Measurements from ENCODE around the gene TAGLN.

The TAGLN gene

DNA sequence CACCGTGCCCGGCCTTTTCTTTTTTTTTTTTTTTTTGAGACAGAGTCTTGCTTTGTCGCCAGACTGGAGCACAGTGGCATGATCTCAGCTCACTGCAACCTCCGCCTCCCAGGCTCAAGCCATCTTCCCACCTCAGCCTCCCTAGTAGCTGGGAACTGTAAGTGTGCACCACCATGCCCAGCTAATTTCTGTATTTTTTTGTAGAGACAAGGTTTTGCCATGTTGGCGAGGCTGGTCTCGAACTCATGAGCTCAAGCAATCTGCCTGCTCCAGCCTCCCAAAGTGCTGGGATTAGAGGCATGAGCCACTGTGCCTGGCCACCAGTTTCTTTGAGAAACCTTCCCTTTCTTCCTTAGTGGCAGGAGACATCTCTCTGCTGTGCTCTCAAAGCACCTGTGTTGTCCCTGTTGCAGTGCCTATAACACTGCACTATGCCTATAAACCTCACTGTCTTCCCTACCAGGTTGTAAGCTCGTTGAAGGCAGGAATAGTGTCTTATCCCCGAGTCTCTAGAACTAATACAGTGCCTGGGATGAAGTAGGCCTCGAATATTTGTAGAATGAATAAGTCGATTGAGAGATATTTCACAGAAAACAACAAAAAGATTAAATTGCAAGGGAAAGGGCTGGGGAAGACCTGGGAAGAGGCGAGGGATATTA is 13.7 kb downstream of the TAGLN start:
- TF ChIP-seq, protein P1, sequence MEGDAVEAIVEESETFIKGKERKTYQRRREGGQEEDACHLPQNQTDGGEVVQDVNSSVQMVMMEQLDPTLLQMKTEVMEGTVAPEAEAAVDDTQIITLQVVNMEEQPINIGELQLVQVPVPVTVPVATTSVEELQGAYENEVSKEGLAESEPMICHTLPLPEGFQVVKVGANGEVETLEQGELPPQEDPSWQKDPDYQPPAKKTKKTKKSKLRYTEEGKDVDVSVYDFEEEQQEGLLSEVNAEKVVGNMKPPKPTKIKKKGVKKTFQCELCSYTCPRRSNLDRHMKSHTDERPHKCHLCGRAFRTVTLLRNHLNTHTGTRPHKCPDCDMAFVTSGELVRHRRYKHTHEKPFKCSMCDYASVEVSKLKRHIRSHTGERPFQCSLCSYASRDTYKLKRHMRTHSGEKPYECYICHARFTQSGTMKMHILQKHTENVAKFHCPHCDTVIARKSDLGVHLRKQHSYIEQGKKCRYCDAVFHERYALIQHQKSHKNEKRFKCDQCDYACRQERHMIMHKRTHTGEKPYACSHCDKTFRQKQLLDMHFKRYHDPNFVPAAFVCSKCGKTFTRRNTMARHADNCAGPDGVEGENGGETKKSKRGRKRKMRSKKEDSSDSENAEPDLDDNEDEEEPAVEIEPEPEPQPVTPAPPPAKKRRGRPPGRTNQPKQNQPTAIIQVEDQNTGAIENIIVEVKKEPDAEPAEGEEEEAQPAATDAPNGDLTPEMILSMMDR (IDR thresholded peaks at IDR 0.05; ENCODE audit: low read depth, low read length): no peak
- DNase-seq (ENCODE audit: extremely low read depth, low read depth): no peak

DNA sequence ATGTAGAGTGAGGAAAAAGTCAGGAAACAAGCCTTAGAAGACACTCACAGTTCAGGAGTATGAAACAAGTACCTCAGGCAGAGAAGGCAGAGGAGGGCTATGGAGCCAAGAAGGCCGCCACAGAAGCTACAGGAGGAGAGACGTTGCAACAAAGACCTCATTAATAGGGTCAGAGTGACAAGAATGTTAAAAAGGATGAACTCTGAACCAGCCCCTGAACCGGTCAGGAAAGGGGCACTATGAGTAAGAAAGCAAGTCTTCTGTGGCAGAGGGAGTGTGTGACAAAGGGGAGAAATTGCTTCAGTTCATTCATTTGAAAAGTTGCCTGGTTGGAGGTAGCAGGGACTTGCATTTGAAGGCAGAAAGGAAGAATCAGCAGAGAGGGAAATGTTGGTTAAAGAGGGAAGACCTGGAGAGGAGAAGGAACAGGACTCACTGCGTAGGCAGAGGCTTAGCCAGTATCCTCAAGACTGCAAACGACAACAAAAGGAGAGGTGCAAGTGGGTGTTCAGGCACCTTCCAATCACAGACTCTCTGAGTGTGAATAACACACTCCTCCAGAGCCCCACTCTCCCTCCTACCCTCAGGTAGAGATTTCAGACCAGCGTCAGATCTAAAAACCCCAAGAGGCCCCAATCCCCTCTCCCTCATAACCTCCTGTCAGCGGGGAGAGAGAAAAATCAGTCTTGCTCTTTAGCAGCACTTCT is 15.4 kb downstream of the TAGLN start:
- TF ChIP-seq, protein P1 (IDR thresholded peaks at IDR 0.05; ENCODE audit: low read depth, low read length): no peak
- no peak for DNase-seq (ENCODE audit: extremely low read depth, low read depth)

DNA sequence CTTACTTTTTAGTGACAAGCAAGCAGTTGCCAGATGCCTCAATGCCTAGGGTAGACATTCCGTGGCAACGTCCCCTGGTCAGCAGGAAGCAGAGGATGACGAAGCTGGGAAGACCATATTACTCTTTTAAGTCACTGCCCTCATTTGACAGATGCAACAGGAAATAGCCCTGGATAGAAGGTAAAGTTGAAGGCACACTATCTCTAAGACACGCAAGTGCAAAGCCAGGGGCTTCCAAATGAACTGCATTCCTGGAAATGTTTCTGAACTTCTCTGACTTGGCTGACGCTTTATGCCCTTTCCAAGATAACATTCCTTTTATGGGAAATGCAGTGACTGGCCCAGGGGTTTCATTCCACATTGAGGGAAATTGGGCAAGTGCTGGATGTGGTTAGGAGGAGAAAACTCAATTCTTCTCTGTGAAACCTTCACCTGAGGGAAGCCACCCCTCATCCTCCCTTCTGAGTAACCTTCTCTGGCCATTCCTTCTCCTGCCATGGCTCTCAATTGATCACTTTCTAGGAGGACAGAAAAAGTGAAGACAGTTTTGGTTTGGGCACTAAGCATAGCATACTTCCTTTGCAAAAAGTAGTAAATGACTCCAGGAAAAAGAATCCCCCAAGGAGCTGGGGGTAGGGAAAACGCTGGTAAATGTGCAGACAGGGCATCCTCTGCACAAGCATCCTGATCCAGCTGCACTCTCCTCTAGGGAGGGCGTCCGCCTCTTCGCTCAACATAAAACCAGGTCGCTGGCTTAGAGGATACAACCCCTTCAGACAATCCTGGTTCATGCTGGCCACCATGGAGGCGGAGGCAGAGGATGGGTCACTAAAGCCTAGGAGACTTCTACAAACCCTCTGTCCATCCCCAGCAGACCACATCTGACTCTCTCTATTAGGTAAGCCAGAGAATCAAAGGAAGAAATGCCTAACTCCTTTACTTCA is 18.2 kb downstream of the TAGLN start:
- TF ChIP-seq, protein P1 (IDR thresholded peaks at IDR 0.05; ENCODE audit: low read depth, low read length): no peak
- DNase-seq (ENCODE audit: extremely low read depth, low read depth): no peak

DNA sequence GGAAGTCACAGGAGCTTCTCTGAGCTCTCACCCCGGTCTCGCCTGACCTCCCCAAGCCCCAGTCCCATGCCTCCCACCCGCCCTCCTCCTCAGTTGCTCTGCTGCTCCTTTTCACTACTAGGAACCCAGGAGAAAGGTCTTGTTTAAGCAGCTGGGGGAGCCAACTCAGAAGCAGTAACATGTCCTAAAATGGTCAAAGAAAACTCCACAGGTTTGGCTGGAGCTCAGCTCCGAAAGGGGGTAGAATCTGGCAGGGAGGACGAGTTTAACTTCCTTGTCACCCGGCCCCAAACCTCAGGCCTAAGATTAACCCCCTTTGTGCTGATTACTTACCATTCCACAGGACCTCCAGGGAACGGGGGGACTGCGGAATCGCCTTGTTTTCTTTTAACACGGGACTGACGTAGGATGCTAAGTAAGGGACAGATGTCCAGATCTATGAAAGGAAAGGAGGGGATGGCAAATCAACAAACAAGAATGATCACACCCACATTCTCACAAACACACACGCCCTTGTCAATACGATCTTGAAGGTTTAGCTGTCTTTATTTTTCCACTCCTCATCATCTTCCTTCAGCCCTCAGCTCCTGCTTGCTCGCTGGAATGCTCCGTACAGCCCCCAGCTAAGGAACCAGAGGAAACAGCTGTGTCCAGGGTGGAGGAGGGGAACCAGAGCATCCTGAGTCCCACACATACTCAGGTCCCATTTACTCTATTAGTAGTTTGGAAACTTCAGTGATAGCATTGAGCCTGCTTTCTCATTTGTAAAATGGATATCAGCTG is 19.2 kb downstream of the TAGLN start:
- TF ChIP-seq, protein P1 (IDR thresholded peaks at IDR 0.05; ENCODE audit: low read depth, low read length): no peak
- no peak for DNase-seq (ENCODE audit: extremely low read depth, low read depth)

DNA sequence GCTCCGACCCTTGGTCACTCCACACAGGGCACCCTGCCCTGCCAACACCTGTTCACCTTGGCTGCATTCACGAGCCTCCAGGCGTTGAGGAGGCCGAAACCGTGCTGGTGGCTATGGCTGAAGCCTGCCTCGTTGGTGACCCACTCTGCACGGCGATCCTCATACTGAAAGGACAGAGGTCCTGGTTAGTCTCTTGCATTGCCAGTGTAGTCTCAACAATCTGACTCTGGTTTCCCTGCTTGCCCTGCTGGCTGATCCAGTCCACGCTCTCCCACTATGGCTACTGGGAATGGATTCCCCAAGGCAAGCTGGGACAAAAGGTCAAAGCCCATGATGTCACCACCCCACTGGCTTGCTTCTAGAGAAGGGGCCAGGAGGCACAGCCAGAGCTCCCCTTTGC is 19.8 kb downstream of the TAGLN start:
- TF ChIP-seq, protein P1 (IDR thresholded peaks at IDR 0.05; ENCODE audit: low read depth, low read length): no peak
- no peak for DNase-seq (ENCODE audit: extremely low read depth, low read depth)

DNA sequence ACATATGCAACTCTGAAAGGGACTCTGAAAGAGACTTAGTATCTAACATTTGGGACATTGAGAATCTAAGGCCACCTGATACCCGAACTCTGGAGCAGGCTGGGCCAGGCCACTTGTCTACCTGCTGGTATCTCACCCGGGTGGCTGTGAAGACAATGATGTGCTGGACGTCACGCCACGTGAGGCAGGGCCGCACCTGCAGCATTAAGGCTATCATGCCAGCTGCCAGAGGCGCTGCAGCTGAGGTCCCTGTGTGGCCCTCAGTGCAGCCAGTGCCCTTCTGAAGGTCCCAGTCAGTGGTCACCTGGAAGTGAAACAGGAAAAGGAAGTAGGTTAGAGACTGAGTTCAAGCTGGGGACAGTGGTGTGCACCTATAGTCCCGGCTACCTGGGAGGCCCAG is 20.3 kb downstream of the TAGLN start:
- DNase-seq (ENCODE audit: extremely low read depth, low read depth): no peak
- TF ChIP-seq, protein P1 (IDR thresholded peaks at IDR 0.05; ENCODE audit: low read depth, low read length): no peak
